ENCODE results near the gene PDE9A. TPM values are rescaled to one million over a fixed set of nuclear protein-coding genes. Genes with fewer than 3 reads are reported as not detected.
"Not testable (repeated sequence)": the region's sequence is repeated elsewhere in the genome, so short reads cannot be mapped to it uniquely, and the experiment has no call there.

PDE9A gene
- total RNA-seq, 1 donor from 2014 or later, result 2.0 TPM

DNA sequence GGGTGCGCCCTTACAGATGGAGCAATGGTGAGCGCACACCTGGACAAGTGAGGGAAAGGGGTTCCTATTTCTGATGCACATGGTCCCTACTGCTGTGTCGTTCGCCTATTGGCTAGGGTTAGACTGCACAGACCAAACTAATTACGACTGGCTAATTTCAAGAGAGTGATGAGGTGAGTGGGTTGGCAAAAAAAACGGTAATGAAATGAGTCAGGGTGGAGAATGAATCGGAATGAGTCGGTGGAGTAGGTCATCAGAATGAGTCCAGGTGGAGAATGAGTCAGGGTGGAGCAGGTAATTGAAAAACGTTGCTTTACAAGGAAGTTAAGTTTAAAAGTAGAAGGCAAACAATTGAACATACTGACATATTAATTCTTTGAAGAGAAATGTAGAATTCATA, 146.1 kb downstream of the PDE9A start:
- no peak for DNase-seq (ENCODE audit: low read depth)
- TF ChIP-seq CTCF (conservative IDR thresholded peaks at IDR 0.05; ENCODE audit: low read depth, low read length), result no peak
- H3K4me3 ChIP-seq (ENCODE audit: low read depth, low read length), result no peak overlapping the region

- no peak overlapping the region for H3K4me3 ChIP-seq (ENCODE audit: low read depth, low read length)
- TF ChIP-seq CTCF (conservative IDR thresholded peaks at IDR 0.05; ENCODE audit: low read depth, low read length), result no peak
- no peak for DNase-seq (ENCODE audit: low read depth)
Measured at GRCh38 chr21:42799948-42800347, 146.5 kb downstream of the PDE9A start.

DNA sequence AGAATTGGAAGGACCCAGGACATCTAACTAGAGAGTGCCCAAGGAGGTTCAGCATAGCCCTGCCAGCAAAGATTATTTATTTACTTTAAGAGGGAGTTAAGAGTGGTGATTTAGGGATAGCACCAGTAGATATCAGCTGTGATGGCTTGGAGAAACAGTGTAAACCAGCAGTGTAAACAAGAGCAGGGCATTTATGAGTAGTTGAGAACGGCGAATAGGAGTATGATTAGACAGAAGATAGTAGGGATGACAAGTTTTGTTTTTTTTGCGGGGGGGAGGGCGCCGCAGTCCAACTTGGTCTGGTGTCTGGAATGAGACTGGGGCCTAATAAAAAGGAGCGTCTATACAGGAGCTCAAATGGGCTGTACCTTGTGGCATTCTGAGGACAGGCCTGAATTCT, 148.2 kb downstream of the PDE9A start:
- H3K4me3 ChIP-seq (ENCODE audit: low read depth, low read length); DNase-seq (ENCODE audit: low read depth): not testable (repeated sequence)

DNA sequence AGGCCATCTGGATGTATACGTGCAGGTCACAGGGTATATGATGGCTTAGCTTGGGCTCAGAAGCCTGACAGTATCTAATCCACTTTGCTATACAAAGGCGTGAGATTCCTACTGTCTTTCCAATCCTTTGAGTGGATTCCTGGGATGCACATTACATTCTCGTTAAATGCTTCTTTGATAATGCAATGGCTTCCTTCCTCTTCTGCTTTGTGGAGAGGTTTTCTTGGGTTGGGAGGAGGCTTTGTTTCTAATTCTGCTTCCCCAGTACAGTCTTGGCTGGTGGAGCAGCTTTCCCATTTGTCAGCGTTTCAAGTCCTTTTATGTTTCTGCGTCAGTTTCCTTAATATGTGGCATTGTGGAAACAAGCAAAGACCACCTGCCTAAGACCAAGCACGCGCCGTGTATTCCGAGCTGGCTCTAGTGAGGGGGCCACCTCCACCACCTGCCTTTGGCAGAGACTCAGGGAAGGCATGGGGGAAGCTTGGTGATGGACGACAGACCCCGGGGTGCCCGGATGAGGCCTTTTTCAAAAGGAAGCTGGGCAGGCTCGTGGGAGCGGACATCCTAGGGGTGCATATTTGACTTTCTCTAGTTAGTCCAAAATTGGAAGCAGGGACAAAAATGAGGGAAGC, 153.2 kb downstream of the PDE9A start:
- DNase-seq (ENCODE audit: low read depth), result no peak
- H3K4me3 ChIP-seq (ENCODE audit: low read depth, low read length), result no peak overlapping the region
- TF ChIP-seq CTCF (conservative IDR thresholded peaks at IDR 0.05; ENCODE audit: low read depth, low read length), result no peak

DNA sequence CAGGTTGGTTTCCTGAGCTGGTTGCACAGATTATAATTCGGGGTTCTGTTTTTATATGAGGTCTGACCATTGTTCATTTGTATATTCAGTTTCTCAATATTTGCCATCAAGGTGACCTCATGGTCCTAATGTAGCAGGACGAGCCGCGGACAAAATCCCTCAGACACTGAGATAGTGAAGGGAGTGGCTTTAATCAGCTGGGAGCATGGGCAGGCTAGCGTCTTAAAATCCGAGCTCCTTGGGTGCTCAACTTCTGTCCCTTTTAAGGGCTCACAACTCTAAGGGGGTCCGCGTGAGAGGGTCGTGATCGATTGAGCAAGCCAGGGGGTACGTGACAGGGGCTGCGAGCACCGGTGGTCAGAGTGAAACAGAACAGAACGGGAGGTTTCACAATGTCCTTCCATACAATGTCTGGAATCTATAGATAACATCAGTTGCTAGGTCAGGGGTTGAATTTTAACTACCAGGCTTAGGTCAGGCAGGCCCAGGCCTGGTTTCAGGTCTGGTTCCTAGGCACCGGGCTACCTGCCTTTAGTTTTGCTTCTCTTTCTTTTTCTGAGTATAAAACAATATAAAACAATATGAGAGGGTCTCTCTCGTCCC, 154.0 kb downstream of the PDE9A start:
- DNase-seq (ENCODE audit: low read depth); H3K4me3 ChIP-seq (ENCODE audit: low read depth, low read length): not testable (repeated sequence)

GRCh38 chr21:42807938-42808613, 154.7 kb downstream of the PDE9A start:
- no peak for DNase-seq (ENCODE audit: low read depth)
- TF ChIP-seq CTCF (conservative IDR thresholded peaks at IDR 0.05; ENCODE audit: low read depth, low read length), result no peak
- no peak overlapping the region for H3K4me3 ChIP-seq (ENCODE audit: low read depth, low read length)

GRCh38 chr21:42809171-42809570, 155.8 kb downstream of the PDE9A start:
- no peak for DNase-seq (ENCODE audit: low read depth)
- no peak for TF ChIP-seq CTCF (conservative IDR thresholded peaks at IDR 0.05; ENCODE audit: low read depth, low read length)
- no peak overlapping the region for H3K4me3 ChIP-seq (ENCODE audit: low read depth, low read length)

Data from epithelial cell of proximal tubule (primary cell).